ENCODE results near the gene FOLR2.

The FOLR2 gene

DNA sequence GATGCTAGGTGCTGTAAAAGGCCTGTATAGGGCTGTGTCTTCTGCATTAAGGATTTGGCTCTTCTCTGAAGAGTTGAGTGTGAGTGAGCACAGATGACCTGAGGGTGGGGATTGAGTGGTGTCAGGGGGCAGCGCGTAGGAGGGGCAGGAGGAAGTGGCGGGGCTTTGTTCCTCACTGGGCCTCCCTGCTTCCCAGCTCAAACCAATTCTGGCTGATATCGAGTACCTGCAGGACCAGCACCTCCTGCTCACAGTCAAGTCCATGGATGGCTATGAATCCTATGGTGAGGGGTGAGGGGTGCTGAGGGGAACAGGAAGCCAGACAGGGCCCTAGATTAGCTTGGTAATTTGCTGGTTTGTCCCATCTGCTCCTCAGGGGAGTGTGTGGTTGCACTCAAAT lies 18.3 kb downstream of the FOLR2 start:
- Histone ChIP-seq H3K27ac (ENCODE audit: low read depth, low read length, poor library complexity, severe bottlenecking) (no peak overlapping the region), H3K9me3 (ENCODE audit: low read length) (no peaks in the 10 kb centered on the region), H3K36me3 (ENCODE audit: insufficient read depth, low read length) (peaks cover 85% of the 10 kb centered on the region), H3K4me1 (ENCODE audit: insufficient read depth, low read length, severe bottlenecking) (no peaks in the 10 kb centered on the region), H3F3A (ENCODE audit: insufficient read depth, low read length) (no peaks in the 10 kb centered on the region), H3K9ac (ENCODE audit: low read length) (no peak overlapping the region), H3K79me2 (ENCODE audit: insufficient read depth, low read length) (no peaks in the 10 kb centered on the region), H3K9me2 (ENCODE audit: low read depth, low read length) (no peaks in the 10 kb centered on the region), H4K20me1 (ENCODE audit: insufficient read depth, low read length) (no peaks in the 10 kb centered on the region), H3K4me3 (ENCODE audit: low read depth, low read length, poor library complexity, severe bottlenecking) (no peak overlapping the region), H3K27me3 (ENCODE audit: insufficient read depth, low read length) (no peaks in the 10 kb centered on the region), H3K4me2 (ENCODE audit: low read length) (no peak overlapping the region), H2AFZ (ENCODE audit: low read length) (no peak overlapping the region)
- TF ChIP-seq EZH2 (IDR thresholded peaks at IDR 0.05; ENCODE audit: borderline replicate concordance, low read length) = no peak
- TF ChIP-seq, protein P1, sequence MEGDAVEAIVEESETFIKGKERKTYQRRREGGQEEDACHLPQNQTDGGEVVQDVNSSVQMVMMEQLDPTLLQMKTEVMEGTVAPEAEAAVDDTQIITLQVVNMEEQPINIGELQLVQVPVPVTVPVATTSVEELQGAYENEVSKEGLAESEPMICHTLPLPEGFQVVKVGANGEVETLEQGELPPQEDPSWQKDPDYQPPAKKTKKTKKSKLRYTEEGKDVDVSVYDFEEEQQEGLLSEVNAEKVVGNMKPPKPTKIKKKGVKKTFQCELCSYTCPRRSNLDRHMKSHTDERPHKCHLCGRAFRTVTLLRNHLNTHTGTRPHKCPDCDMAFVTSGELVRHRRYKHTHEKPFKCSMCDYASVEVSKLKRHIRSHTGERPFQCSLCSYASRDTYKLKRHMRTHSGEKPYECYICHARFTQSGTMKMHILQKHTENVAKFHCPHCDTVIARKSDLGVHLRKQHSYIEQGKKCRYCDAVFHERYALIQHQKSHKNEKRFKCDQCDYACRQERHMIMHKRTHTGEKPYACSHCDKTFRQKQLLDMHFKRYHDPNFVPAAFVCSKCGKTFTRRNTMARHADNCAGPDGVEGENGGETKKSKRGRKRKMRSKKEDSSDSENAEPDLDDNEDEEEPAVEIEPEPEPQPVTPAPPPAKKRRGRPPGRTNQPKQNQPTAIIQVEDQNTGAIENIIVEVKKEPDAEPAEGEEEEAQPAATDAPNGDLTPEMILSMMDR (IDR thresholded peaks at IDR 0.05; ENCODE audit: low read length) = no peak

DNA sequence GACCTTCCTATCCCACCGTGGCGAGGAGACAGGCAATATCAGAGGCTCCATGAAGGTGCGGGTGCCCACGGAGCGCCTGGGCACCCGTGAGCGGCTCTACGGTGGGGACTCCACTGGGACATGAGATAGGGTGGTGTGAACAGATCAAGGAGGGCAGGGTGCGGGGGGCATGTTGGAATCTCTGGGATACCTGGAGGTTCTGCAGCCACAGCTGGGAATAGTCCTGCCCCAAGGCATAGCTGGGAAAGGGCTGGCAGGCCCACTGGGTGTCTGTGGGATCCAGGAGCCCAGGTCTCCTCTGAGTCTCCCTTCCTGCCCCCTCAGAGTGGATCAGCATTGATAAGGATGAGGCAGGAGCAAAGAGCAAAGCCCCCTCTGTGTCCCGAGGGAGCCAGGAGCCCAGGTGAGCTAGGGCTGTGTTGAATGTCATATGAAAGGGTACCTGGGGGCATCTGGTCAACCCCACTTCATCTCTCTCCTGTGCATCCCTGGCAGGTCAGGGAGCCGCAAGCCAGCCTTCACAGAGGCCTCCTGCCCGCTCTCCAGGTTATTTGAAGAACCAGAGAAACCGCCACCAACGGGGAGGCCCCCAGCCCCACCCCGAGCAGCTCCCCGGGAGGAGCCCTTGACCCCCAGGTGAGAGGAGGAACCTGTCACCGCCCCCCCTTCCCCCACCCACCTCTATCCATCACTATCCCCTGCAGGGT lies 18.9 kb downstream of the FOLR2 start:
- no peak overlapping the region for H3K9ac ChIP-seq (ENCODE audit: low read length)
- no peak overlapping the region for H3K4me2 ChIP-seq (ENCODE audit: low read length)
- peaks cover 79% of the 10 kb centered on the region for H3K36me3 ChIP-seq (ENCODE audit: insufficient read depth, low read length)
- no peaks in the 10 kb centered on the region for H4K20me1 ChIP-seq (ENCODE audit: insufficient read depth, low read length)
- no peaks in the 10 kb centered on the region for H3K79me2 ChIP-seq (ENCODE audit: insufficient read depth, low read length)
- no peaks in the 10 kb centered on the region for H3K9me3 ChIP-seq (ENCODE audit: low read length)
- H3F3A ChIP-seq (ENCODE audit: insufficient read depth, low read length) = no peaks in the 10 kb centered on the region
- no peak for TF ChIP-seq EZH2 (IDR thresholded peaks at IDR 0.05; ENCODE audit: borderline replicate concordance, low read length)
- TF ChIP-seq, protein P1 (IDR thresholded peaks at IDR 0.05; ENCODE audit: low read length) = no peak
- H2AFZ ChIP-seq (ENCODE audit: low read length) = no peak overlapping the region
- no peaks in the 10 kb centered on the region for H3K9me2 ChIP-seq (ENCODE audit: low read depth, low read length)
- H3K27me3 ChIP-seq (ENCODE audit: insufficient read depth, low read length) = no peaks in the 10 kb centered on the region
- no peak overlapping the region for H3K4me3 ChIP-seq (ENCODE audit: low read depth, low read length, poor library complexity, severe bottlenecking)
- no peaks in the 10 kb centered on the region for H3K4me1 ChIP-seq (ENCODE audit: insufficient read depth, low read length, severe bottlenecking)
- H3K27ac ChIP-seq (ENCODE audit: low read depth, low read length, poor library complexity, severe bottlenecking) = no peak overlapping the region

DNA sequence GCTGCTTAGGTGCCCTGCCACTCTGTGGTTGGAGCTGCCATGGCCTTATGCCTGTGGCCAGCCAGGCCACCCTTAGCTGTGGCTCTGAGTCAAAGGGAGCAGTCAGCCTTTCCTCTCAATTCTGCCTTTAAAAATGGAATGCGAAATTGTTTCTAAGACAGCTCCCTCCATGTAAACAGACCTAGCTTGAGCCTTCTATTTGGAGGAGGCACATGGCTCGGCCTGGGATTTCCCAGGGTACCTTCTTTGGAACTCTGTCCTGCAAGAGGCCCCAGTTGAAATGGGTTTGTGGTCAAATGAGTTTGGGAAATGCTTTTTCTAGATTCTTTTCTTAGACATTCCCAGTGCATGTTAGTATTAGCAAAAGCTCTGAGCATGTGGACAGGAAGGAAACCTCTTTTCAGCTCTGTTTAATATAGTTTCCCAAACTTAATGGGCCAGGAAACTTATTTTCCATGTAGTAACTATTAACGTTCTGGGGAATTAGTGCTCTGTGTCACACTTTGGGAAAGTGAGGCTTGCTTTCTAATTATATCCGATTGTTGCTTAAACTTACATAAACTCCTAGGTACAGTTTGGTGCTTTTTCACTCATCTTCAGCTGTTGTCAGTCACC lies 19.6 kb downstream of the FOLR2 start:
- H3K9me3 ChIP-seq (ENCODE audit: low read length) = no peaks in the 10 kb centered on the region
- peaks cover 72% of the 10 kb centered on the region for H3K36me3 ChIP-seq (ENCODE audit: insufficient read depth, low read length)

More for the DNA sequence above, 19.6 kb downstream of the FOLR2 start:
- Histone ChIP-seq H3K9ac (ENCODE audit: low read length) (no peak overlapping the region), H3K79me2 (ENCODE audit: insufficient read depth, low read length) (no peaks in the 10 kb centered on the region), H3K27me3 (ENCODE audit: insufficient read depth, low read length) (no peaks in the 10 kb centered on the region), H3K27ac (ENCODE audit: low read depth, low read length, poor library complexity, severe bottlenecking) (no peak overlapping the region), H3K9me2 (ENCODE audit: low read depth, low read length) (no peaks in the 10 kb centered on the region), H3K4me2 (ENCODE audit: low read length) (no peak overlapping the region), H3K4me1 (ENCODE audit: insufficient read depth, low read length, severe bottlenecking) (no peaks in the 10 kb centered on the region), H4K20me1 (ENCODE audit: insufficient read depth, low read length) (no peaks in the 10 kb centered on the region), H3K4me3 (ENCODE audit: low read depth, low read length, poor library complexity, severe bottlenecking) (no peak overlapping the region), H3F3A (ENCODE audit: insufficient read depth, low read length) (no peaks in the 10 kb centered on the region), H2AFZ (ENCODE audit: low read length) (no peak overlapping the region)
- TF ChIP-seq, protein P1 (IDR thresholded peaks at IDR 0.05; ENCODE audit: low read length) = no peak
- TF ChIP-seq EZH2 (IDR thresholded peaks at IDR 0.05; ENCODE audit: borderline replicate concordance, low read length) = no peak

All from OCI-LY1 (cell line).